ENCODE results near the gene TNFRSF11A.

Gene TNFRSF11A

DNA sequence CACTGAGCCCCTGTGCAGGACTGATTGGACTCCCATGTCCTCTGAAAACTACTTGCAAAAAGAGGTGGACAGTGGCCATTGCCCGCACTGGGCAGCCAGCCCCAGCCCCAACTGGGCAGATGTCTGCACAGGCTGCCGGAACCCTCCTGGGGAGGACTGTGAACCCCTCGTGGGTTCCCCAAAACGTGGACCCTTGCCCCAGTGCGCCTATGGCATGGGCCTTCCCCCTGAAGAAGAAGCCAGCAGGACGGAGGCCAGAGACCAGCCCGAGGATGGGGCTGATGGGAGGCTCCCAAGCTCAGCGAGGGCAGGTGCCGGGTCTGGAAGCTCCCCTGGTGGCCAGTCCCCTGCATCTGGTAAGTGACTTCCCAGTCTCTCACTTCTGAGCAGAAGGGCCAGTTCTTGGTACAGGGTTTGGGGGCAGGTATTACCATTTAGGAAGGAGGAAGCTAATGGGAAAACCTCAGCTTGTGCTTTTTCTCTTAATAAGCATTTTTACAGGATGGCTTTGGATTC lies 44.1 kb downstream of the TNFRSF11A start:
- TF ChIP-seq YY1 (IDR thresholded peaks at IDR 0.05; ENCODE audit: low read depth) (no peak), CEBPB (IDR thresholded peaks at IDR 0.05) (no peak), NFIC (IDR thresholded peaks at IDR 0.05) (no peak), CREB1 (IDR thresholded peaks at IDR 0.05; ENCODE audit: low read depth) (no peak), TCF12 (IDR thresholded peaks at IDR 0.05; ENCODE audit: low read depth) (no peak), EGR1 (IDR thresholded peaks at IDR 0.05) (no peak), RAD21 (IDR thresholded peaks at IDR 0.05; ENCODE audit: low read depth) (no peak), ZBTB7A (IDR thresholded peaks at IDR 0.05; ENCODE audit: low read depth) (no peak), TAF1 (IDR thresholded peaks at IDR 0.05; ENCODE audit: low read depth) (no peak), EP300 (IDR thresholded peaks at IDR 0.05; ENCODE audit: borderline replicate concordance) (no peak), TEAD4 (IDR thresholded peaks at IDR 0.05) (no peak), FOXM1 (IDR thresholded peaks at IDR 0.05; ENCODE audit: borderline replicate concordance, low read depth) (no peak)
- TF ChIP-seq, protein P1, sequence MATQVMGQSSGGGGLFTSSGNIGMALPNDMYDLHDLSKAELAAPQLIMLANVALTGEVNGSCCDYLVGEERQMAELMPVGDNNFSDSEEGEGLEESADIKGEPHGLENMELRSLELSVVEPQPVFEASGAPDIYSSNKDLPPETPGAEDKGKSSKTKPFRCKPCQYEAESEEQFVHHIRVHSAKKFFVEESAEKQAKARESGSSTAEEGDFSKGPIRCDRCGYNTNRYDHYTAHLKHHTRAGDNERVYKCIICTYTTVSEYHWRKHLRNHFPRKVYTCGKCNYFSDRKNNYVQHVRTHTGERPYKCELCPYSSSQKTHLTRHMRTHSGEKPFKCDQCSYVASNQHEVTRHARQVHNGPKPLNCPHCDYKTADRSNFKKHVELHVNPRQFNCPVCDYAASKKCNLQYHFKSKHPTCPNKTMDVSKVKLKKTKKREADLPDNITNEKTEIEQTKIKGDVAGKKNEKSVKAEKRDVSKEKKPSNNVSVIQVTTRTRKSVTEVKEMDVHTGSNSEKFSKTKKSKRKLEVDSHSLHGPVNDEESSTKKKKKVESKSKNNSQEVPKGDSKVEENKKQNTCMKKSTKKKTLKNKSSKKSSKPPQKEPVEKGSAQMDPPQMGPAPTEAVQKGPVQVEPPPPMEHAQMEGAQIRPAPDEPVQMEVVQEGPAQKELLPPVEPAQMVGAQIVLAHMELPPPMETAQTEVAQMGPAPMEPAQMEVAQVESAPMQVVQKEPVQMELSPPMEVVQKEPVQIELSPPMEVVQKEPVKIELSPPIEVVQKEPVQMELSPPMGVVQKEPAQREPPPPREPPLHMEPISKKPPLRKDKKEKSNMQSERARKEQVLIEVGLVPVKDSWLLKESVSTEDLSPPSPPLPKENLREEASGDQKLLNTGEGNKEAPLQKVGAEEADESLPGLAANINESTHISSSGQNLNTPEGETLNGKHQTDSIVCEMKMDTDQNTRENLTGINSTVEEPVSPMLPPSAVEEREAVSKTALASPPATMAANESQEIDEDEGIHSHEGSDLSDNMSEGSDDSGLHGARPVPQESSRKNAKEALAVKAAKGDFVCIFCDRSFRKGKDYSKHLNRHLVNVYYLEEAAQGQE (IDR thresholded peaks at IDR 0.05; ENCODE audit: low read depth): no peak
- TF ChIP-seq, protein P2, sequence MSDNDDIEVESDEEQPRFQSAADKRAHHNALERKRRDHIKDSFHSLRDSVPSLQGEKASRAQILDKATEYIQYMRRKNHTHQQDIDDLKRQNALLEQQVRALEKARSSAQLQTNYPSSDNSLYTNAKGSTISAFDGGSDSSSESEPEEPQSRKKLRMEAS (IDR thresholded peaks at IDR 0.05): no peak
- TF ChIP-seq, protein P3, sequence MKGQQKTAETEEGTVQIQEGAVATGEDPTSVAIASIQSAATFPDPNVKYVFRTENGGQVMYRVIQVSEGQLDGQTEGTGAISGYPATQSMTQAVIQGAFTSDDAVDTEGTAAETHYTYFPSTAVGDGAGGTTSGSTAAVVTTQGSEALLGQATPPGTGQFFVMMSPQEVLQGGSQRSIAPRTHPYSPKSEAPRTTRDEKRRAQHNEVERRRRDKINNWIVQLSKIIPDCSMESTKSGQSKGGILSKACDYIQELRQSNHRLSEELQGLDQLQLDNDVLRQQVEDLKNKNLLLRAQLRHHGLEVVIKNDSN (IDR thresholded peaks at IDR 0.05): no peak

DNA sequence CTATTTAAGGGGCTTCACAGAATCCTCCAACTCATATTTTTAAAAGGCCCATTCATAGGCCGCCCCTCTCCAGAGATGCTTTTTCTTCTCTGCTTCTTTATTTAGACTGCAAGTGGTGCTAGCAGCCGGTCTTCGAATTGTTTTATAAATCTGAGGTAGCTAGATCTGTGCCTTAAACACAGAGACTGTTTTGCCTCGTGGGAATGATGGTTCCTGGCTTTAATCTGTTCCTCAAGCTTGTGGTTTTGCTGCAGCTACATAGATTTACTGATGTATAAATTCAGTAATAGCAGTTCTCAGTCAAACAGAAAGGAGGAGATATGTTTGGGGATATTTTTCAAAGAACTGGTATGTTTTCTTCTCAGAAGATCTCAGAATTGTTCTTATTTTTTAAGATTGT lies 45.3 kb downstream of the TNFRSF11A start:
- no peak for TF ChIP-seq TCF12 (IDR thresholded peaks at IDR 0.05; ENCODE audit: low read depth)
- no peak for TF ChIP-seq EGR1 (IDR thresholded peaks at IDR 0.05)
- TF ChIP-seq, protein P2 (IDR thresholded peaks at IDR 0.05): no peak
- TF ChIP-seq ZBTB7A (IDR thresholded peaks at IDR 0.05; ENCODE audit: low read depth): no peak
- no peak for TF ChIP-seq FOXM1 (IDR thresholded peaks at IDR 0.05; ENCODE audit: borderline replicate concordance, low read depth)
- no peak for TF ChIP-seq CREB1 (IDR thresholded peaks at IDR 0.05; ENCODE audit: low read depth)
- TF ChIP-seq, protein P3 (IDR thresholded peaks at IDR 0.05): no peak

DNA sequence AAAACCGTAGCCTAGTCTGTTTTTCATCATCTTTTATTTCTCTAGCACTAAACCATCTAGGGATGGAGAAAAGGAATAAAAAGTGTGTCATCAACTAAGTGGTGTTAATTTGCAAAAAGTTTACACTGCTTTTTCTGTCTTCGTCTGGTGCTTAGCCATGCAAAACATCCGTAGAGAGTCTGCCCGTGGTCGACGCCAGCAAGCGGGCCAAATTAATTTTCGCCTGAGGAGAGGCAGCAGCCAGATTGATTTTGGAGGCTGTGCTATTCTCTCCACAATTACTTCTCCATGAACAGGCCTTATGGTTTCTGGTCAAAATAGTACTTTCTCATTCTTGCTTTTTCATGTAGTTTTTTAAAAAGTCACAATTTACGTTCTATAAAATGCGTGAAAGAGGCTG lies 46.3 kb downstream of the TNFRSF11A start:
- no peak for TF ChIP-seq NFIC (IDR thresholded peaks at IDR 0.05)
- no peak for TF ChIP-seq TCF12 (IDR thresholded peaks at IDR 0.05; ENCODE audit: low read depth)
- no peak for TF ChIP-seq EGR1 (IDR thresholded peaks at IDR 0.05)
- no peak for TF ChIP-seq TAF1 (IDR thresholded peaks at IDR 0.05; ENCODE audit: low read depth)
- TF ChIP-seq, protein P2 (IDR thresholded peaks at IDR 0.05): no peak
- TF ChIP-seq EP300 (IDR thresholded peaks at IDR 0.05; ENCODE audit: borderline replicate concordance): no peak
- TF ChIP-seq RAD21 (IDR thresholded peaks at IDR 0.05; ENCODE audit: low read depth): no peak
- TF ChIP-seq YY1 (IDR thresholded peaks at IDR 0.05; ENCODE audit: low read depth): no peak
- no peak for TF ChIP-seq TEAD4 (IDR thresholded peaks at IDR 0.05)
- no peak for TF ChIP-seq CEBPB (IDR thresholded peaks at IDR 0.05)

DNA sequence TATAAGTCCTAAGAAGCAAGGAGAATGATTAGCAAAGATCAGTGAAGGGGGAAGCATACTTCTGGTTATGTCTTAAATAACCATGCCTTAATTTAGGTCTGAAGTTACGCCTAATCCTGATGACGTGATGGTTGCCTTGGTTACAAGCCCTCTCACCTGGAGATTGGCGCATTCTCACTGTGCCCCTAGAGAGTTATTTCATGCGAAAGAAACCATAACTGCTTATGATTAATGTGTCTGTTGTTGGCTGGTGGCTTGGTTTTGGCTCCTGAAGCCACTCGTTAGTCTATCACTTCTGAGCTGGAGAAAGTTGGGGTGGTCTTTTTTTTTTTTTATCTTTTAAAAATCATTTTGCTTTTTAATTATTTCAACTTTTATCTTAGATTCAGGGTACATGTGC lies 47.0 kb downstream of the TNFRSF11A start:
- TF ChIP-seq TEAD4 (IDR thresholded peaks at IDR 0.05) (no peak), ZBTB7A (IDR thresholded peaks at IDR 0.05; ENCODE audit: low read depth) (no peak), NFIC (IDR thresholded peaks at IDR 0.05) (no peak), CEBPB (IDR thresholded peaks at IDR 0.05) (no peak), TAF1 (IDR thresholded peaks at IDR 0.05; ENCODE audit: low read depth) (no peak), TCF12 (IDR thresholded peaks at IDR 0.05; ENCODE audit: low read depth) (no peak), RAD21 (IDR thresholded peaks at IDR 0.05; ENCODE audit: low read depth) (no peak), YY1 (IDR thresholded peaks at IDR 0.05; ENCODE audit: low read depth) (no peak), EP300 (IDR thresholded peaks at IDR 0.05; ENCODE audit: borderline replicate concordance) (no peak)
- TF ChIP-seq, protein P1 (IDR thresholded peaks at IDR 0.05; ENCODE audit: low read depth): no peak
- TF ChIP-seq, protein P2 (IDR thresholded peaks at IDR 0.05): no peak
- TF ChIP-seq, protein P3 (IDR thresholded peaks at IDR 0.05): no peak

DNA sequence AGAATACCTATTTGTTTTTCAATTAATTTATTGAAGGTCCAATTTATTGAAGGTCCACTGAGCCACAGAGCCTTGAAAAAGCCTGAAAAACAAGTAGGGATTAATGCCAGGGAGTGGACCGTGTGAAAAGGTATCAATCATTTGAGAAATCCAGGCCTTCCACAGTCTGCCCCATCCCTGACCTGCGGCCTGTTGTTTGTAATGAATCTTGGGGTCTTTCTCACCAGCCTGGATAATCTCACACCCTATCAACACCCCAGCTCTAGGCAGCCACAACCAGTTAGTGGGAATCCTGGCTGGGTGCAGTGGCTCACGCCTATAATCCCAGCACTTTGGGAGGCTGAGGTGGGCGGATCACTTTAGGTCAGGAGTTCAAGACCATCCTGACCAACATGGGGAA lies 47.8 kb downstream of the TNFRSF11A start:
- TF ChIP-seq RAD21 (IDR thresholded peaks at IDR 0.05; ENCODE audit: low read depth) (no peak), TCF12 (IDR thresholded peaks at IDR 0.05; ENCODE audit: low read depth) (no peak), CEBPB (IDR thresholded peaks at IDR 0.05) (no peak), CREB1 (IDR thresholded peaks at IDR 0.05; ENCODE audit: low read depth) (no peak)
- TF ChIP-seq, protein P1 (IDR thresholded peaks at IDR 0.05; ENCODE audit: low read depth): no peak

Measured in Ishikawa (cell line).